ENCODE data around the gene ADH1C. TPM values are rescaled to one million over a fixed set of nuclear protein-coding genes. Genes with fewer than 3 reads are reported as not detected.

ADH1C gene
- total RNA-seq, 5 donors from 2014 or later (not counting 1 experiment from before 2014, with no cell fraction given): 0.19 to 0.20 TPM; not detected in 3

DNA sequence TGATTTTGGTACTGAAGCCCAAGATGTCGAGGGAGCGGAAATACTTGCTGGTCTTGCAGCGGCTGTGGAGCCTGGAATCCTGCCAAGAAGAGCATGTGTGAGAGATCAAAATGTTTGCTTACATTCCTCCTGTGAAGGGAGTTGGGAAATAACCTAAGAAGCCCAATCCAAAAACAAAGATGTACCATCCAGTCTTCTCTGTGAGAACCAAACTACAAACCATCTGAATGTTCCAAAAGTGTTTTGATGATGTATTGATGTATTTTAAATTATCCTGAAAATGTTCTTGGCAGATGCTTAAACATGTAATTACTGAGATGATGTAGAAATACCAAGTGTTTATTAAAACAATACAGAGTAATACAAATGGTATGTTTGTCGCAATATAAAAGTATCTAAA lies 51.6 kb downstream of the ADH1C start:
- no CpG with 5 or more reads among the region's 4 CpGs for WGBS (ENCODE audit: insufficient coverage)
- ATAC-seq (replicated peaks in 1 of 4) (no peak), DNase-seq (no peak)
- Histone ChIP-seq H3K27ac (ENCODE audit: low read length) (no peak overlapping the region), H3K27me3 (replicated peaks in 1 of 2; ENCODE audit: control insufficient read depth in 2 of 2, extremely low read depth in 1 of 2, insufficient read depth in 2 of 2, low read length in 1 of 2) (no peaks in the 10 kb centered on the region), H3K9me3 (no peaks in the 10 kb centered on the region), H3K4me3 (ENCODE audit: control insufficient read depth in 1 of 2, extremely low read depth in 1 of 2, low read length in 1 of 2) (no peak overlapping the region), H3K36me3 (ENCODE audit: control insufficient read depth in 2 of 2, extremely low read depth in 1 of 2, insufficient read depth in 1 of 2, low read length in 1 of 2) (no peaks in the 10 kb centered on the region), H3K4me1 (ENCODE audit: control insufficient read depth in 1 of 2, extremely low read depth in 1 of 2, insufficient read depth in 2 of 2, low read length in 2 of 2) (no peaks in the 10 kb centered on the region)
- no peak overlapping the region for H3K4me3 Mint-ChIP-seq
- H3K4me1 Mint-ChIP-seq: no peaks in the 10 kb centered on the region
- peaks cover 12 to 27% (median 14%) of the 10 kb centered on the region in 3 donors for H3K9me3 Mint-ChIP-seq
- H3K27me3 Mint-ChIP-seq: peaks cover 0 to 1% of the 10 kb centered on the region in 2 donors
- H3K27ac Mint-ChIP-seq: no peak overlapping the region
- ChIA-PET POLR2A (no interaction called here), CTCF (no interaction called here)
- no peaks in the 10 kb centered on the region for H3K36me3 Mint-ChIP-seq

DNA sequence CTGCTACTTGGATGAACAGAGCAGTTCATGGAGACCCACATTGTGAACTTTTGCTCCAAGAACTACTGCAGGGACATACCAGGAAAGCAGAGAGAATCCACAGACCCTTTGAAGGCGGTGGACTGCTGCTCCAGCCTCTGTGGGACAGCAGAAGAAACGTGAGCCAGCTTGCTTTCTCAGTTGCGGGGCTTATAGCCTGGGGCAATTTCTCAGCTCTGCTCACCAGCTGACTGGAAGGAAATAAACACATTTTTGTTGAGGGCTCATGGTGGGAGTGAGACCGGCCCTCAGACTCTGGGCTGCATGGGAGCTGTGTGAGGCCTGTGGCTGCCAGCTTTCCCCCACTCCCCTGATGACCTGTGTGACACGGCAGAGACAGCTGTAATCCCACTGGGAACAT lies 59.2 kb downstream of the ADH1C start:
- 72% methylated on average over 5 of the region's 5 CpGs for WGBS (ENCODE audit: insufficient coverage)
- Mint-ChIP-seq H3K27ac (no peak overlapping the region), H3K9me3 (peaks cover 18 to 34% (median 19%) of the 10 kb centered on the region in 3 donors), H3K36me3 (no peaks in the 10 kb centered on the region), H3K4me3 (no peak overlapping the region), H3K4me1 (no peaks in the 10 kb centered on the region), H3K27me3 (peaks cover 12 to 13% of the 10 kb centered on the region in 2 donors)
- no peaks in the 10 kb centered on the region for H3K4me1 ChIP-seq (ENCODE audit: control insufficient read depth in 1 of 2, extremely low read depth in 1 of 2, insufficient read depth in 2 of 2, low read length in 2 of 2)
- no peak overlapping the region for H3K27ac ChIP-seq (ENCODE audit: low read length)
- ATAC-seq (replicated peaks in 1 of 4) (no peak), DNase-seq (no peak)
- POLR2A ChIA-PET: no interaction called here
- H3K27me3 ChIP-seq (replicated peaks in 1 of 2; ENCODE audit: control insufficient read depth in 2 of 2, extremely low read depth in 1 of 2, insufficient read depth in 2 of 2, low read length in 1 of 2): peaks cover 0 to 4% of the 10 kb centered on the region in 2 experiments
- no peak overlapping the region for H3K4me3 ChIP-seq (ENCODE audit: control insufficient read depth in 1 of 2, extremely low read depth in 1 of 2, low read length in 1 of 2)
- no peaks in the 10 kb centered on the region for H3K36me3 ChIP-seq (ENCODE audit: control insufficient read depth in 2 of 2, extremely low read depth in 1 of 2, insufficient read depth in 1 of 2, low read length in 1 of 2)
- CTCF ChIA-PET: no interaction called here
- H3K9me3 ChIP-seq: no peaks in the 10 kb centered on the region

DNA sequence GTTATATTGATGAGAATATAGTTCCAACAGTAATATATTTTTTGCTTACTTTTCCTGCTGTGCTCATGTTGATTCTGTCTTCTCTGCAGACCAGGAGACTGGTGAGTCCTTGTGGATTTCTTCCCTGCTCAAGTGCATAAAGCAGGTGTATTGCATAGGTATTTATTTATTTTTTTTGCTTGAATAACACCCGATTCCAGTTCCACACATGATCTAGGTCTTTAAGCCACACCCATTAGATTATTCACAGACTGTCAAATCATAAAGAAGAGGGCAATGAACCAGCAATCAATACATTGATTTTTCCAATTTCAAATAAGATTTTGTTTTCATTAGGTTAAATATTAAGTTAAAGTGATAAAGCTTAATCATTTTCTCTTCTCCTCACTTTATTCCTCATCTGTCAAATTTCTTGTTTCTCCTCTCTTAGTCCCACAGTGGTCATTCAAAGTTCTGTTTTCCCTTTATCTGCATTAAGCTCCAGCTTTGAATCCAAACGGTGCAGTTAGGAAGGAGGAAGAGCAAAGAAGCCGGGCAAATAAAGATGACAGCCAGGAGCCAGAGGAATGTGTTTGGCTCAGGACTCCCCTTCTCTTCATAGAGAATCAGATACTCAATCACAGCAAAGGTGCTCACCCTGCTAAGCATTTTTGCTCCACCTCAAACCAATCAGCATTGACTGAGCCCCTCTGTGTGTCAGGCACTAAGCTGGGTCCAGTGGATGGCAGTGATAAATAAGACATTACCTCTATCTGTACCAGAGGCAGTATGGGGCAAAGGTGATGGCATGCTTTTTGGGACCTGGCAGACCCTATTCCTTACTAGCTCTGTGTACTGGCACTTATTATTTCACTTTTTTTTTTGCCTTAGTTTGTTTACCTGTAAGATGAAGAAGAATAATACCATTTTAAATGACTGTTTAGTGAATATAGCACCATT lies 61.4 kb downstream of the ADH1C start, which contains the start of gene ADH1A:
TSS of gene ADH1A (minus strand) at position 138 of the 939 bp plus-strand sequence. CDS start at position 67, 71 bp downstream.
- H3K27ac Mint-ChIP-seq: no peak within 1 kb of the TSS
- H3K4me1 Mint-ChIP-seq: no peaks in the 10 kb centered on the region
- ATAC-seq (replicated peaks in 1 of 4): no peak
- Histone ChIP-seq H3K27me3 (replicated peaks in 1 of 2; ENCODE audit: control insufficient read depth in 2 of 2, extremely low read depth in 1 of 2, insufficient read depth in 2 of 2, low read length in 1 of 2) (peaks cover 0 to 4% of the 10 kb centered on the region in 2 experiments), H3K9me3 (no peaks in the 10 kb centered on the region), H3K4me1 (ENCODE audit: control insufficient read depth in 1 of 2, extremely low read depth in 1 of 2, insufficient read depth in 2 of 2, low read length in 2 of 2) (no peaks in the 10 kb centered on the region), H3K27ac (ENCODE audit: low read length) (no peak within 1 kb of the TSS), H3K36me3 (ENCODE audit: control insufficient read depth in 2 of 2, extremely low read depth in 1 of 2, insufficient read depth in 1 of 2, low read length in 1 of 2) (no peaks in the 10 kb centered on the region), H3K4me3 (ENCODE audit: control insufficient read depth in 1 of 2, extremely low read depth in 1 of 2, low read length in 1 of 2) (no peak within 1 kb of the TSS)
- WGBS (ENCODE audit: insufficient coverage): no CpG with 5 or more reads among the region's 3 CpGs
- peaks cover 12 to 13% of the 10 kb centered on the region in 2 donors for H3K27me3 Mint-ChIP-seq
- peaks cover 11 to 18% (median 18%) of the 10 kb centered on the region in 3 donors for H3K9me3 Mint-ChIP-seq
- CTCF ChIA-PET: no interaction called here
- POLR2A ChIA-PET: no interaction called here
- no peak within 1 kb of the TSS for H3K4me3 Mint-ChIP-seq
- no peaks in the 10 kb centered on the region for H3K36me3 Mint-ChIP-seq
- DNase-seq: no peak

Other genes with a start within 250 kb of the ADH1C start
- gene ADH4, start 208.4 kb downstream of the ADH1C start, total RNA-seq: under 1 TPM in 2 of 5 donors, not detected in 3; 0.33 to 0.64 TPM
- gene ADH6, start 133.5 kb downstream of the ADH1C start, total RNA-seq: under 1 TPM in 3 of 5 donors, not detected in 2; 0.13 to 0.20 (median 0.16) TPM
- gene ADH1A, start 61.8 kb downstream of the ADH1C start, total RNA-seq: under 1 TPM in 1 of 5 donors, not detected in 4; 0.20 TPM
- gene ADH1B, start 31.3 kb downstream of the ADH1C start, total RNA-seq: 1 to 10 TPM in 3 of 5 donors, not detected in 2; 2.0 to 3.1 (median 2.1) TPM
- not detected for gene ADH7, start 82.6 kb upstream of the ADH1C start, total RNA-seq
- not detected for gene C4orf17, start 158.3 kb upstream of the ADH1C start, total RNA-seq
- 1 to 10 TPM; 3.4 to 5.3 (median 4.0) TPM for gene TRMT10A, start 211.3 kb upstream of the ADH1C start, total RNA-seq
- under 1 TPM in 4 of 5 donors, not detected in 1; 0.19 to 0.75 (median 0.37) TPM for gene MTTP, start 222.1 kb upstream of the ADH1C start, total RNA-seq